Testis (tissue), 3 donors: ENCODE results near the gene NCKAP5. TPM values are rescaled to one million over a fixed set of nuclear protein-coding genes. Genes with fewer than 3 reads are reported as not detected.

Experiments used
- DNase-seq: peaks from one replicate; pipeline ENCODE4 v3.0.0-alpha.2; 2019
- H3K27ac ChIP-seq, 2 donors: fragments of 200-600 bp; sonication (generic); one replicate each; pipeline ENCODE4 v1.5.1; 2019
- H3K27me3 ChIP-seq: fragments of 200-600 bp; sonication (generic); one replicate; pipeline ENCODE4 v1.5.1; 2019
- H3K36me3 ChIP-seq: fragments of 200-600 bp; sonication (generic); one replicate; pipeline ENCODE4 v1.5.1; 2017; ENCODE audit warnings: low read depth; ENCODE audit errors: missing control alignments
- H3K4me1 ChIP-seq: fragments of 200-600 bp; sonication (generic); one replicate; pipeline ENCODE4 v1.5.1; 2019
- H3K4me3 ChIP-seq, 2 donors: fragments of 200-600 bp; sonication (generic); one replicate each; pipeline ENCODE4 v1.5.1; 2017 to 2019
- H3K9me3 ChIP-seq: fragments of 200-600 bp; sonication (generic); one replicate; pipeline ENCODE4 v1.5.1; 2017
- CTCF ChIP-seq, 3 experiments: fragments of 450-650 bp in 2 of 3; fragments of 200-600 bp in 1 of 3; sonication (generic) in 1 of 3; IDR thresholded peaks; one replicate each; pipeline ENCODE4 v1.5.1; 2016 to 2019; ENCODE audit warnings: antibody characterized with exemption in 3 of 3, mild to moderate bottlenecking in 2 of 3, moderate library complexity in 1 of 3
- POLR2A ChIP-seq: fragments of 450-650 bp; IDR thresholded peaks from one replicate; pipeline ENCODE4 v1.6.1; 2017; ENCODE audit warnings: antibody characterized with exemption, mild to moderate bottlenecking, moderate library complexity
- WGBS, 2 donors: methylation state at CpG; one replicate each; pipeline ENCODE4 v1.1.5; 2018; 5-methylcytosine and 5-hydroxymethylcytosine counted together
- intact Hi-C: fragments of 100-400 bp; cut with DNase I; formaldehyde crosslinking; loops from one replicate; pipeline ENCODE4 v1.15.1; 2023; ENCODE audit warnings: low total_unique reads
- polyA plus RNA-seq: library from polyadenylated mRNA; stranded (reverse); fragments of 350-450 nt; fragmentation: Illumina TruSeq; extraction: RNeasy Lipid Tissue Mini Kit (QIAGEN cat#74804); gene quantifications from one replicate; pipeline ENCODE4 v1.2.3, GENCODE V29; 2014; ENCODE audit warnings: low read depth, low replicate concordance; ENCODE audit not compliant: insufficient read depth
- total RNA-seq, 2 donors: library from RNA; depleted of rRNA; stranded (reverse); fragments of >200 nt; gene quantifications; one replicate each; pipeline ENCODE4 v1.2.3, GENCODE V29; 2016

NCKAP5 gene
- total and polyA plus RNA-seq, 3 donors from 2014 or later: 3.0 to 7.6 (median 6.3) TPM

GRCh38 chr2:133504566-133505505 is 63.4 kb downstream of the NCKAP5 start:
- intact Hi-C loops: no loop called here
- no peak overlapping the region for H3K27ac ChIP-seq
- no peak for TF ChIP-seq POLR2A
- TF ChIP-seq CTCF (IDR thresholded peaks at IDR 0.05): no peak
- DNase-seq: peak; percentile 59
- no peak overlapping the region for H3K4me3 ChIP-seq
- peaks cover 14% of the 10 kb centered on the region for H3K4me1 ChIP-seq
- 51 to 77% methylated on average over 4 of the region's 4 CpGs for WGBS, 2 donors
- H3K36me3 ChIP-seq: no peaks in the 10 kb centered on the region
- H3K9me3 ChIP-seq: no peaks in the 10 kb centered on the region
- H3K27me3 ChIP-seq: no peaks in the 10 kb centered on the region

GRCh38 chr2:133503927-133504326 is 64.3 kb downstream of the NCKAP5 start:
- Histone ChIP-seq H3K9me3 (no peaks in the 10 kb centered on the region), H3K36me3 (no peaks in the 10 kb centered on the region), H3K27me3 (no peaks in the 10 kb centered on the region), H3K4me1 (peaks cover 14% of the 10 kb centered on the region), H3K4me3 (no peak overlapping the region), H3K27ac (no peak overlapping the region)
- DNase-seq: no peak
- WGBS, 2 donors: 23 to 49% methylated on average over 1 of the region's 1 CpG
- intact Hi-C loops: no loop called here
- TF ChIP-seq CTCF (IDR thresholded peaks at IDR 0.05) (no peak), POLR2A (no peak)

DNA sequence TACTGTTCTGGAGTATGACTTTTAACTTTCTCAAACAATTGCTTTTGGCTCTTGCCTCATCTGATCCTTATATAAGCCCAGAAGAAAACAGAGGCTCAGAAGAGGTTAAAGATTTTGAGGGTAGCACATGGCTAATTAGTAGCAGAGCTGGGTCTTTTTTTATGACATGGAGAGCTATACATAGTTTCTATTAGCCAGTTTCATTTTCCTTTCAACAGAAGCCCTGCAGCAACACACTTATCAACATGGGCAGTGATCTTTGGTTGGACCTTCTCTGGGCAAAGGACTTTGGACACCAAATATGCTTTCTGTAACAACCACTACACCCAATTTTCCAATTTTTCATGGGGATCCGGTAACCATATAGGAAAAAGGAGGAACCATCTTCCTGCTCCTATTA is 64.9 kb downstream of the NCKAP5 start:
- no peak for DNase-seq
- Histone ChIP-seq H3K4me3 (no peak overlapping the region), H3K27ac (no peak overlapping the region), H3K9me3 (no peaks in the 10 kb centered on the region), H3K27me3 (no peaks in the 10 kb centered on the region), H3K4me1 (peaks cover 14% of the 10 kb centered on the region), H3K36me3 (no peaks in the 10 kb centered on the region)
- intact Hi-C loops: no loop called here
- WGBS, 2 donors: 92 to 100% methylated on average over 1 of the region's 1 CpG
- TF ChIP-seq CTCF (IDR thresholded peaks at IDR 0.05) (no peak), POLR2A (no peak)

DNA sequence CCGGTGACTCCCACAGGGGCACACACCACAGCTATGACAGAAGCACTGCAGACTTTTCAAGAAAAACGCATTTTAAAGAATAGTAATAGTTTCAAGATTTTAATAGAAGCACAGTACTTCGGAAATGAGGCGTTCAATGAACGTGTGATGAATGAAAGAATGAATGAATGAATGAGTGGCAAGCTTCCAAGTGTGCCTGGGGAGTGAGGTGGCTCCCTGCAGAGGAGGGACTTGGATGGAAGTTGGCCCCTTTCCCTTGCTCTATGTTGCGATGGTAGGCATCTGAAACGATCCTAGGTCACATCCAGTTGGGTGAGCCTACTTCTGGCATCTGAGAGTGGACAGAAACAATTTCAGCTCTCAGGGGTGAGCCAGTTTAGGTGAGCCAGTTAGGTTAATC is 65.6 kb downstream of the NCKAP5 start:
- no peak overlapping the region for H3K4me3 ChIP-seq
- TF ChIP-seq POLR2A: no peak
- H3K4me1 ChIP-seq: peaks cover 14% of the 10 kb centered on the region
- no peak overlapping the region for H3K27ac ChIP-seq
- WGBS, 2 donors: 87 to 91% methylated on average over 7 of the region's 7 CpGs
- intact Hi-C loops: no loop called here
- H3K27me3 ChIP-seq: no peaks in the 10 kb centered on the region
- no peaks in the 10 kb centered on the region for H3K36me3 ChIP-seq
- no peaks in the 10 kb centered on the region for H3K9me3 ChIP-seq
- no peak for DNase-seq

DNA sequence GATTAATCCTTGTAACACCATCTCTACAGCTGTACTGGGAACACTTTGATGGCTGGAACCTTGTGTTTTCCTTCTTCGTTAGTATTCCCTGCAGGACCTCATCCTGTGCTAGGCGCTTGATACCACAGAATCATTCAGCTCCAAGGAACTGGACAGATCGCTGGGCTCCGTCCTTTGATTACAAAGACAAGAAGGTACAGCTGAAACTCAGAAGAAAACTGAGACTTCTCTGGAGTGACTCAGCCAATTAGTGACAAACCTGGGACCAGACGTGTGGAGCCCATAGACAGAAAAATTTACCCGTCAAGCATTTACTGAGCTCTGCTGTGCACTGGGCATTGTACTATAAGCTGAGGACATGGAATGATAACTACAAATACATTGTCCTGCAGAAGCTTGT is 67.3 kb downstream of the NCKAP5 start:
- no peaks in the 10 kb centered on the region for H3K36me3 ChIP-seq
- peaks cover 14% of the 10 kb centered on the region for H3K4me1 ChIP-seq
- no peak overlapping the region for H3K27ac ChIP-seq
- H3K27me3 ChIP-seq: no peaks in the 10 kb centered on the region
- 90 to 98% methylated on average over 6 of the region's 6 CpGs for WGBS, 2 donors
- H3K4me3 ChIP-seq: no peak overlapping the region
- no peak for TF ChIP-seq POLR2A
- no peak for TF ChIP-seq CTCF (IDR thresholded peaks at IDR 0.05)
- intact Hi-C loops: no loop called here
- no peaks in the 10 kb centered on the region for H3K9me3 ChIP-seq
- no peak for DNase-seq
